Endothelial cell (in vitro differentiated cells): ENCODE data around the gene CIPC. TPM values are rescaled to one million over a fixed set of nuclear protein-coding genes. Genes with fewer than 3 reads are reported as not detected.

Experiments
- DNase-seq: peaks from one replicate; pipeline ENCODE4 v3.0.0; 2021; ENCODE audit warnings: low spot score
- H3K27ac Mint-ChIP-seq: one replicate; pipeline ENCODE4 v1.8.0; 2021; ENCODE audit warnings: mixed read lengths, inconsistent platforms; ENCODE audit not compliant: unreplicated experiment
- H3K27me3 Mint-ChIP-seq: one replicate; pipeline ENCODE4 v1.8.0; 2021; ENCODE audit warnings: mild to moderate bottlenecking, moderate library complexity, mixed read lengths, inconsistent platforms; ENCODE audit not compliant: unreplicated experiment
- H3K36me3 Mint-ChIP-seq: one replicate; pipeline ENCODE4 v1.8.0; 2021; ENCODE audit warnings: mild to moderate bottlenecking, low read depth, mixed read lengths, inconsistent platforms; ENCODE audit not compliant: unreplicated experiment
- H3K4me1 Mint-ChIP-seq: one replicate; pipeline ENCODE4 v1.8.0; 2021; ENCODE audit warnings: mild to moderate bottlenecking, mixed read lengths, inconsistent platforms; ENCODE audit not compliant: unreplicated experiment
- H3K4me3 Mint-ChIP-seq: one replicate; pipeline ENCODE4 v1.8.0; 2021; ENCODE audit warnings: mild to moderate bottlenecking, mixed read lengths, inconsistent platforms; ENCODE audit not compliant: unreplicated experiment
- H3K9me3 Mint-ChIP-seq: one replicate; pipeline ENCODE4 v1.8.0; 2021; ENCODE audit warnings: mixed read lengths, inconsistent platforms; ENCODE audit not compliant: unreplicated experiment
- total RNA-seq: library from RNA; stranded (reverse); fragmentation: NEBNext Ultra II Directional; extraction: Animal tissue kit (Norgen Biotek cat#: 25700); gene quantifications from one replicate; pipeline ENCODE4 v1.2.1, GENCODE V29; 2021; ENCODE audit not compliant: unreplicated experiment
- TF ChIP-seq, protein P1 (sequence below): fragments of 200-600 bp; sonication (generic); IDR thresholded peaks from one replicate; pipeline ENCODE4 v1.5.0; 2021; ENCODE audit warnings: antibody characterized with exemption; ENCODE audit not compliant: unreplicated experiment

Gene CIPC
- total RNA-seq, 1 donor from 2014 or later, result 42.4 TPM

DNA sequence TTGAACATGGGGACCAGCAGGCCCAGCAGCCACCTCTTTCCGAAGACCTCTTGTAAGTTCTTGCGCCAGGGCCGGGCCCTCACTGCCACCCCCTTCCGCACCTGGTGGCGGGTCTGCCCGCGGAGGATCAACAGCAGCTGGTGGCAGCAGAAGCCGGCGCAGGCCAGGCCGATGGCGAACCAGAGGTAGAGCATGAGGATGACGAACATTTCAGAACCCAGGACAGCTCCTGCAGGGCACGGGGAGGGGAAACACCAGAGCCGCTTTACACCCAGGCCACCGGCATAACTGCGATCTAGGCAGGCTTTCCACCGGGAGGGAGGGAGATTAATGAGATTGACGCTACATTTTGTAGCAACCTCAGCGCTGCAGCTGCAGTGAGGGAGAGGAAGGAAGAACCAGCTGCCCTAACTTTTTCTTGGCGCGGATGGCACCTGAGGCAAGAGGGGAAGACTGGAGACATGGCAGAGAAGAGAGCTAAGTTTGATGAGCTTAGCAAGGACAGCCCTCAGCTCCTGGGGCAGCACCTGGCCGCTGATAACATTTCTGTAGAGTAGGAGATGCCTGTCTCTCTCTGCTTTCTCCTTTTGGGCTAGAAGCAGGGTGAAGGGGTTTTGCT, 35.8 kb downstream of the CIPC start:
- Mint-ChIP-seq H3K4me3 (no peak overlapping the region), H3K4me1 (peaks cover 7% of the 10 kb centered on the region), H3K27ac (no peak overlapping the region), H3K27me3 (peaks cover 4% of the 10 kb centered on the region), H3K36me3 (peaks cover 20% of the 10 kb centered on the region), H3K9me3 (no peaks in the 10 kb centered on the region)
- peak; percentile 74 for DNase-seq
- TF ChIP-seq, protein P1, sequence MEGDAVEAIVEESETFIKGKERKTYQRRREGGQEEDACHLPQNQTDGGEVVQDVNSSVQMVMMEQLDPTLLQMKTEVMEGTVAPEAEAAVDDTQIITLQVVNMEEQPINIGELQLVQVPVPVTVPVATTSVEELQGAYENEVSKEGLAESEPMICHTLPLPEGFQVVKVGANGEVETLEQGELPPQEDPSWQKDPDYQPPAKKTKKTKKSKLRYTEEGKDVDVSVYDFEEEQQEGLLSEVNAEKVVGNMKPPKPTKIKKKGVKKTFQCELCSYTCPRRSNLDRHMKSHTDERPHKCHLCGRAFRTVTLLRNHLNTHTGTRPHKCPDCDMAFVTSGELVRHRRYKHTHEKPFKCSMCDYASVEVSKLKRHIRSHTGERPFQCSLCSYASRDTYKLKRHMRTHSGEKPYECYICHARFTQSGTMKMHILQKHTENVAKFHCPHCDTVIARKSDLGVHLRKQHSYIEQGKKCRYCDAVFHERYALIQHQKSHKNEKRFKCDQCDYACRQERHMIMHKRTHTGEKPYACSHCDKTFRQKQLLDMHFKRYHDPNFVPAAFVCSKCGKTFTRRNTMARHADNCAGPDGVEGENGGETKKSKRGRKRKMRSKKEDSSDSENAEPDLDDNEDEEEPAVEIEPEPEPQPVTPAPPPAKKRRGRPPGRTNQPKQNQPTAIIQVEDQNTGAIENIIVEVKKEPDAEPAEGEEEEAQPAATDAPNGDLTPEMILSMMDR, result no peak

DNA sequence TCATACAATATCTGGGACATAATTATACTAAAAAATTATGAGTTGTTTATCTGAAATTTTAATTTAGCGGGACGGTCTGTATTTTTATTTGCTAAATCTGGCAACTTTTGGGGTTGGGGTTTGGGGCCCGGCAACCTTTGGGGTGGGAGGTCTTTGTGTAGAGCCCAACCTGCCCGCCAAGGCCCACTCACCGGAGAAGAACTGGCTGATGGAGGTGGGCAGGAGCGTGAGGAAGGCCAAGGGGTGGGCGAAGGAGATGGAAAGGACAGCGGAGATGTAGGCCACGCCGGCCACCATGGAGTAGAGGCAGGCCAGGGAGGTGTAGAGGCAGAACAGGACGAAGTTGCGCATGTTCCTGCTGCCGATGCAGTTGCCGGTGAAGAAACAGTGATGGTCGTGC, 41.0 kb downstream of the CIPC start:
- TF ChIP-seq, protein P1, result no peak
- peak overlapping the region; percentile 49 for H3K4me3 Mint-ChIP-seq
- no peaks in the 10 kb centered on the region for H3K9me3 Mint-ChIP-seq
- peaks cover 23% of the 10 kb centered on the region for H3K4me1 Mint-ChIP-seq
- H3K36me3 Mint-ChIP-seq, result no peaks in the 10 kb centered on the region
- H3K27ac Mint-ChIP-seq, result no peak overlapping the region
- no peak for DNase-seq
- H3K27me3 Mint-ChIP-seq, result peaks cover 9% of the 10 kb centered on the region

DNA sequence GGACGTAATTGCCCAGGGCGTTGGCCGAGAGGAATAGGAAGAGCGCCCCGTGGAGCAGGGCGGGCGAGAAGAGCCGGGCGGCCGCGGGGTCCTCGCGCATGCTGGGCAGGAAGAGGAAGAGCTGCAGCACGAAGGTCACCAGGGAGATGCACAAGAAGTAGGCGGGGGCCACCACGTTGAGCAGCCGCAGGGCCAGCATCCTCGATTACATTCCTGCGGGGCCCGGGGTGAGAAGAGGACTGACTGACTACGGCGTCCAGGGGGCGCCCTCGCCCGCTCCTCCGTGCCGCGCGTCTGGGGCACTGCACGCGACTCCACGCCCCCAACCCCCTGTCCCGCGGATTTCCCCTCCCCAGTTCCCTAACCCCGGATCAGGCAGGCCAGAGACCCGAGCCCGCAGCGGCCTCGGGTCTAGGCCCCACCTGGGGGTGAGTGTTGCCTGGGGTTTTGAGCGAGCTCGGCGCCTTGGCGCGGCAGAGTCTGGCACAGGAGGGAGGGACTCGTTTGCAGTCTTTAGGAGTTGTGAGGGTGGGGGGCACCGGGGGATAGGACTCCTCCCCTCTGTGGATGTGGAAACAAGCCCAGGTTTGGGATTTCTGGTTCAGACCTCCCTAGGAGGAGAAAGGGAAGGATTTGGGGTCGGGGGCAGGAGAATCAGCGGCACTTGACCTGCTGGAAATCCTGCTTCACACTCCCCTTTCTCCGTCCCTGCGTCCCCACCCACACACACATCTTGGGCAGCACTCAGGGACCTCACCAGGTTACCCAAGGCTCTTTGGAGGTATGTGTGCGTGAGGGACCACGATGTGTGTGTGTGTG, 41.7 kb downstream of the CIPC start:
- DNase-seq, result peak; percentile 84

DNA sequence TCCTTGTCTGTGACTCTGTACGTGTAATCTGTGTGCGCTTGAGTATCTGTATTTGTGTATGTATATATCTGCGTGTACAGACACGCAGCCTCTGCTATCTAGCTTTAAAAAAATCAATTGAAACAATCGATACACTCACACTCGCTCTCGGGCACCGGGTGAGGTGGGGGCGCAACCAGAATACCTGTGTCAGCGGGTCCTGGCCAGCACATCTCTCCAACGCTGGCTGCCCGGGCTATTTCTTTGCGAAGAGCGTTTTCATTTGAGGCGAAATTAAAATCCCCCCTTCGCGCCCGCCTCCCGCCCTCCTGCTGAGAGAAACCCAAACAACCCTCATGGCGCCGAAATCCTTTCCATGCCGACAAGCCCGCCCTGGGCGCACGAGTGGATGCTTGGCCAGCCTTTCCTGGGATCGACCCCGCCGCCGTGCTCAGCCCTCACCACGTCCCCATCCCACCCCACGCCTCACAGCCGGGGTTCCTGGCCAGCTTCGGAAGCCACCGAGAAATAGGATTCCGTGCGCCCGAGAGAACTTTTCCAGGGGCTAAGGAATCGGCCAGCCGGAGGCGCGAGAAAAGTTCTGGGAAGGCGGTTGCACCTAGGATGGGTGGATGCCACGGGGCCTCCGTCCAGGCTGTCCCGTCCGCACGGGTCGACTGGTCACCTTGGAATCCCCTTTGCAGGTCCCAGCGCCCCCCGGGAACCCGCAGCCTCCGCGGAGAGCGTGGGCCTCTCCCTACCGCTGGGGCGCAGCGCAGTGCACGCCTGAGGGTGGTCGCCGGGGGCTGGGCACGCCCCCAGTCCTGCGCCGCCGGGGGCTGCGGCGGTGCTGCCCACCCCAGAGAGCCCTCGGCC, 42.5 kb downstream of the CIPC start:
- TF ChIP-seq, protein P1, result no peak
- peaks cover 9% of the 10 kb centered on the region for H3K27me3 Mint-ChIP-seq
- peaks cover 23% of the 10 kb centered on the region for H3K4me1 Mint-ChIP-seq

More for the DNA sequence above, 41.7 kb downstream of the CIPC start:
- peaks cover 9% of the 10 kb centered on the region for H3K27me3 Mint-ChIP-seq
- no peak overlapping the region for H3K27ac Mint-ChIP-seq
- no peaks in the 10 kb centered on the region for H3K36me3 Mint-ChIP-seq
- H3K9me3 Mint-ChIP-seq, result no peaks in the 10 kb centered on the region
- H3K4me1 Mint-ChIP-seq, result peaks cover 23% of the 10 kb centered on the region
- peak overlapping the region; percentile 89 for H3K4me3 Mint-ChIP-seq
- TF ChIP-seq, protein P1, result peak; percentile 77

More for the DNA sequence above, 42.5 kb downstream of the CIPC start:
- Mint-ChIP-seq H3K4me3 (peak overlapping the region; percentile 89), H3K9me3 (no peaks in the 10 kb centered on the region), H3K27ac (no peak overlapping the region), H3K36me3 (no peaks in the 10 kb centered on the region)
- DNase-seq, result no peak
